ENCODE results near the gene TMED1.

The TMED1 gene

DNA sequence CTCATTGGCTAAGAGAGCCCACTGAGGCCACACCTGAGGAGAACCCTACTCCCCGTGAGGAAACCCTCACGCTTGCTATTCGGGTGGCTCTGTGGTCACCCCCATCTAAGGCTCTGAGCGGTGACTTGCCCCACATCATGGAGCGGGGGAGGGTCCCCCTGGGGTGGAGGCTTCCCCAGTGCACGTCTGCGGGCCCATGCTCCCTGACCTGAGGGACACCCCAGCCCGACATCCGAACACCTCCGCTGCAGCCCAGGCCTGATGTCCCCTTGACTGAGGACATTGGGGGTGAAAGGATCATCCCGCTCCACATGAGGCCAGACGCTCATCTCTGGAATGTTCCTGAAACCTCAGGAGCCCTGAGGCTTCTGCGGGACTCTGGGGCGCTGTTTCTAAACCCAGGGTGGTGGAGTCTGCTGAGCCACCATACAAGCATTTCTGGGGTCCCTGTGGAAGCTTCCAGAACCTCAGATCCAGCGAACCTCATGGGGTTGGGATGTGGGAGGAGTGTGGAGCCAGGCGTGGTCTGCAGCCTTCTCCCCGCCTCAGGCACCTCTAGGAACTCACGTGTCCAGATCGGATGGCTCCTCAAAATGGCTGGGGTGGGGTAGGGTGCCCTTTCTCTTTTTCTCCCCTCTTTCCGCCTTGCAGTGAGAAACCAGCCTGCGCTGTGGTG lies 19.9 kb downstream of the TMED1 start:
- H3K9me3 Mint-ChIP-seq = no peaks in the 10 kb centered on the region
- H3K27me3 Mint-ChIP-seq = no peaks in the 10 kb centered on the region
- no peak for ATAC-seq (ENCODE audit: low read depth)
- no peak overlapping the region for H3K4me3 Mint-ChIP-seq
- DNase-seq (ENCODE audit: low spot score in 2 of 2) = no peak
- peaks cover 19% of the 10 kb centered on the region for H3K36me3 Mint-ChIP-seq
- no peaks in the 10 kb centered on the region for H3K4me1 Mint-ChIP-seq
- H3K27ac Mint-ChIP-seq = no peak overlapping the region

DNA sequence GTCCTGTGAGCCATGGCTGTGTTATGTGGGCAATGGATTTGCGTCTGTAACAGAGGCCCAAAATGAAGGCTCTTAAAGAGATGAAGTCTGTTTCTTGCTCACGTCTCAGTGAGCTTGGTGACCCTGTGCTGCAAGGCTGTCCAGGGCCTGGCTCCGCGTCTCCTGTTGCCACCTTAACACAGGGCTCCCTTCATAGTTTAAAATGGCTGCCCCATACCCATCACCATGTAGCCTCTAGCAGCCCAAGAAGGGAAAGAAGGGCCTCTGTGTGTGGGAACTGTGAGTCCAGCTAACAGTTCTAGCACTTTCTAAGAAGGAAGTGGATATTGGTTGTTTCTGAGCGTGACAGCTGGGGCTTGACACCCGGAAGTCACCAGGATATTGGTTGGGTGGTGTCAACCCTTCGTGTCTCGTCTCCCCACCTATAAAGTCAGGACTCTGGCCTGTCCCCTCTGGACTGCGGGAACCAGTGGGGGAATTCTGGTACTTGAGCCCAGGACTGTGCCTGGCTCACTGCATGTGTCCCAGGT lies 20.9 kb downstream of the TMED1 start:
- H3K27ac Mint-ChIP-seq = no peak overlapping the region
- DNase-seq (ENCODE audit: low spot score in 2 of 2) = no peak
- H3K36me3 Mint-ChIP-seq = peaks cover 13% of the 10 kb centered on the region
- H3K27me3 Mint-ChIP-seq = no peaks in the 10 kb centered on the region
- ATAC-seq (ENCODE audit: low read depth) = no peak
- H3K9me3 Mint-ChIP-seq = no peaks in the 10 kb centered on the region
- H3K4me1 Mint-ChIP-seq = no peaks in the 10 kb centered on the region
- no peak overlapping the region for H3K4me3 Mint-ChIP-seq

DNA sequence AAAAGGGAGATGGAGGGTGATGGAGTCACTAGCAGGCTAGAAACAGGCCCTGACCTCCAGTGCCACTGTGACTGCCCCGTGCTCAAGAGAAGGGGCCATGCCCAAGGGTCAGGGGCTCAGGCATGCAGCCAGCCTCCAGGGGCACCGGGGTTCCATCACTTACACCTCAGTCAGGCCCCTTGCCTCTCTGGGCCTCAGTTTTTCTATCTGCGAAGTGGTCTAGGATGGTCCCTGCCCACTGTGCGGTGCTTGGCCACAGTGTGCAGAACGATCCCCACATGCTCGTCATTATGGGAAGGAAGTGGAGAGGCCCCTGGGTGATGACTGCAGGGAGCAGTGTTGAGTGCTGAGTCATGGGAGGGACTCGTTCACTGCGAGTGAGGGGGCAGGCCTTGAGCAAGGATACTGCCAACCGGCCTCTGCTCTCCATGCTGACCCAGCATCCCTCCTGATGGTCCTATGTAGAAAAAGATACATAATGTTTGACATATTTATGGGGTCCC lies 23.1 kb downstream of the TMED1 start:
- Mint-ChIP-seq H3K4me1 (peaks cover 7% of the 10 kb centered on the region), H3K4me3 (no peak overlapping the region), H3K27me3 (no peaks in the 10 kb centered on the region), H3K9me3 (no peaks in the 10 kb centered on the region), H3K27ac (peak overlapping the region; percentile 74), H3K36me3 (peaks cover 21% of the 10 kb centered on the region)
- ATAC-seq (ENCODE audit: low read depth) (no peak), DNase-seq (ENCODE audit: low spot score in 2 of 2) (no peak)

DNA sequence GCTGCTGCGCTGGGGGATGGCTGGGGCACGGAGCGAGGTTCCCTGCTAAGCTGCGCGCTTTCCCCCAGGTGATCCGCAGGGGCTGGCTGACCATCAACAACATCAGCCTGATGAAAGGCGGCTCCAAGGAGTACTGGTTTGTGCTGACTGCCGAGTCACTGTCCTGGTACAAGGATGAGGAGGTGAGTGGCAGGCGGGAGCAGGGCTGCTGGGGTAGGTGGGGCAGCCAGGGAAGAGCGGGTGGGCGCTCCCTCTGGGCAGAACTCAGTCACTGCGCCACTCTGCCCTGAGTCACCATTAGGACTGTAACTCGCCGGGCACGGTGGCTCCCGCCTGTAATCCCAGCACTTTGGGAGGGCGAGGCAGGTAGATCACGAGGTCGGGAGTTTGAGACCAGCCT lies 23.8 kb downstream of the TMED1 start:
- Mint-ChIP-seq H3K27me3 (no peaks in the 10 kb centered on the region), H3K4me3 (no peak overlapping the region), H3K36me3 (peaks cover 22% of the 10 kb centered on the region), H3K27ac (no peak overlapping the region), H3K4me1 (peaks cover 7% of the 10 kb centered on the region), H3K9me3 (no peaks in the 10 kb centered on the region)
- no peak for DNase-seq (ENCODE audit: low spot score in 2 of 2)
- no peak for ATAC-seq (ENCODE audit: low read depth)

GRCh38 chr19:10811391-10812111 lies 24.5 kb downstream of the TMED1 start:
- no peak for ATAC-seq (ENCODE audit: low read depth)
- peaks cover 7% of the 10 kb centered on the region for H3K4me1 Mint-ChIP-seq
- peaks cover 22% of the 10 kb centered on the region for H3K36me3 Mint-ChIP-seq
- H3K4me3 Mint-ChIP-seq = no peak overlapping the region
- no peak for DNase-seq (ENCODE audit: low spot score in 2 of 2)
- H3K27ac Mint-ChIP-seq = no peak overlapping the region
- H3K9me3 Mint-ChIP-seq = no peaks in the 10 kb centered on the region
- no peaks in the 10 kb centered on the region for H3K27me3 Mint-ChIP-seq

- Mint-ChIP-seq H3K4me3 (no peak overlapping the region), H3K36me3 (peaks cover 30% of the 10 kb centered on the region)
- no peak for ATAC-seq (ENCODE audit: low read depth)
These were observed 26.2 kb downstream of the TMED1 start for GRCh38 chr19:10809651-10810285.

GRCh38 chr19:10808937-10809649 lies 26.9 kb downstream of the TMED1 start:
- peaks cover 7% of the 10 kb centered on the region for H3K4me1 Mint-ChIP-seq
- H3K36me3 Mint-ChIP-seq = peaks cover 27% of the 10 kb centered on the region
- peak overlapping the region; percentile 43 for H3K27ac Mint-ChIP-seq
- no peak for ATAC-seq (ENCODE audit: low read depth)
- no peaks in the 10 kb centered on the region for H3K9me3 Mint-ChIP-seq
- H3K4me3 Mint-ChIP-seq = no peak overlapping the region
- H3K27me3 Mint-ChIP-seq = no peaks in the 10 kb centered on the region
- DNase-seq (ENCODE audit: low spot score in 2 of 2) = no peak

More at GRCh38 chr19:10809651-10810285, 26.2 kb downstream of the TMED1 start:
- Mint-ChIP-seq H3K27me3 (no peaks in the 10 kb centered on the region), H3K4me1 (peaks cover 7% of the 10 kb centered on the region), H3K27ac (peak overlapping the region; percentile 78), H3K9me3 (no peaks in the 10 kb centered on the region)
- DNase-seq (ENCODE audit: low spot score in 2 of 2) = no peak

GRCh38 chr19:10805758-10806247 lies 30.2 kb downstream of the TMED1 start:
- H3K9me3 Mint-ChIP-seq = no peaks in the 10 kb centered on the region
- no peaks in the 10 kb centered on the region for H3K27me3 Mint-ChIP-seq
- H3K27ac Mint-ChIP-seq = no peak overlapping the region
- DNase-seq (ENCODE audit: low spot score in 2 of 2) = no peak
- no peak for ATAC-seq (ENCODE audit: low read depth)
- H3K36me3 Mint-ChIP-seq = peaks cover 38% of the 10 kb centered on the region
- H3K4me1 Mint-ChIP-seq = peaks cover 7% of the 10 kb centered on the region
- H3K4me3 Mint-ChIP-seq = no peak overlapping the region

- no peaks in the 10 kb centered on the region for H3K9me3 Mint-ChIP-seq
- H3K27ac Mint-ChIP-seq = no peak overlapping the region
- no peak for DNase-seq (ENCODE audit: low spot score in 2 of 2)
- H3K36me3 Mint-ChIP-seq = peaks cover 38% of the 10 kb centered on the region
- no peaks in the 10 kb centered on the region for H3K27me3 Mint-ChIP-seq
- peaks cover 7% of the 10 kb centered on the region for H3K4me1 Mint-ChIP-seq
- no peak for ATAC-seq (ENCODE audit: low read depth)
- no peak overlapping the region for H3K4me3 Mint-ChIP-seq
These were observed 30.8 kb downstream of the TMED1 start for GRCh38 chr19:10805065-10805757.

- DNase-seq (ENCODE audit: low spot score in 2 of 2) (no peak), ATAC-seq (ENCODE audit: low read depth) (no peak)
- Mint-ChIP-seq H3K36me3 (peaks cover 27% of the 10 kb centered on the region), H3K27me3 (no peaks in the 10 kb centered on the region), H3K9me3 (no peaks in the 10 kb centered on the region), H3K27ac (peak overlapping the region; percentile 85), H3K4me1 (peaks cover 1% of the 10 kb centered on the region), H3K4me3 (no peak overlapping the region)
These were observed 32.8 kb downstream of the TMED1 start for GRCh38 chr19:10803252-10803651.

DNA sequence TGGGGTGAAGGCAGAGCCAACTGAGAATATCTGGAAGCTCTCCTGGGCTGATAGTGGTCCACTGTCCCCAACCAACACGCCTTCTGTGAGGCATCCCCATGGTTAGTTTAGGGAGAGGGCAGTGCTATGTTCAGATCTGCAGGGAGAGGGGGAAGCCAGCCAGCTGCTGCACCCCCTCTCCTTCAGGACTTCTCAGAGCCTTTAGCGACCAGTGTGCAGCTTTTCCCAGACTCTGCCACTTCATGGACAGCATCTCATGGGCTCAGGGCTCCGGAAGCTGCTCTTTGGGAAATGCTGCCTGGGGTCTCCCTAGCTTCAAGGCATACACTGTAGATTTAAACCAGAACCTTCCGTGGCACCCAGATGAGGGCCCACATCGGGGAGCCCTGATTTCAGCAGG lies 33.5 kb downstream of the TMED1 start:
- Mint-ChIP-seq H3K36me3 (peaks cover 24% of the 10 kb centered on the region), H3K4me1 (peaks cover 8% of the 10 kb centered on the region), H3K27me3 (no peaks in the 10 kb centered on the region), H3K4me3 (no peak overlapping the region), H3K27ac (no peak overlapping the region), H3K9me3 (no peaks in the 10 kb centered on the region)
- ATAC-seq (ENCODE audit: low read depth) (no peak), DNase-seq (ENCODE audit: low spot score in 2 of 2) (no peak)

- no peaks in the 10 kb centered on the region for H3K9me3 Mint-ChIP-seq
- peaks cover 14% of the 10 kb centered on the region for H3K4me1 Mint-ChIP-seq
- no peak for DNase-seq (ENCODE audit: low spot score in 2 of 2)
- no peak for ATAC-seq (ENCODE audit: low read depth)
- H3K27me3 Mint-ChIP-seq = no peaks in the 10 kb centered on the region
- no peak overlapping the region for H3K4me3 Mint-ChIP-seq
- no peak overlapping the region for H3K27ac Mint-ChIP-seq
- peaks cover 24% of the 10 kb centered on the region for H3K36me3 Mint-ChIP-seq
These were observed 35.5 kb downstream of the TMED1 start for GRCh38 chr19:10800488-10800887.

Data from memory B cell (primary cell).